IMR-90 (cell line): ENCODE data around the gene ADGRF3. TPM values are rescaled to one million over a fixed set of nuclear protein-coding genes. Genes with fewer than 3 reads are reported as not detected.

ENCODE experiments used
- ATAC-seq: fragments of 200-7000 bp; cut with Tn5 transposase; 2 replicates; pipeline ENCODE4 v1.9.1; 2020; ENCODE audit warnings: low read depth, mild to moderate bottlenecking, moderate library complexity
- BruUV-seq: library from RNA; stranded (reverse); fragments of 400-500 nt; replicated peaks from 2 replicates; lab custom pipeline; 2021; lab: Mats Ljungman, UMichigan
- CTCF ChIA-PET: fragments of 300-600 bp; formaldehyde crosslinking; extraction: SDS; loops from one replicate; lab custom pipeline; 2021; ENCODE audit warnings: antibody characterized with exemption; lab: Yijun Ruan, JAX
- POLR2A ChIA-PET: fragments of 300-600 bp; sonication (Branson Sonifier 250); formaldehyde crosslinking; loops from one replicate; lab custom pipeline; 2022; ENCODE audit warnings: antibody characterized with exemption; ENCODE audit not compliant: unreplicated experiment; lab: Charles Lee
- DNase-seq: peaks from one replicate; pipeline ENCODE4 v3.0.0; 2013
- H2AFZ ChIP-seq: replicated peaks from 2 replicates; pipeline ENCODE3; 2013; ENCODE audit warnings: low read length, mild to moderate bottlenecking; ENCODE audit not compliant: poor library complexity
- H2AK5ac ChIP-seq: 2 replicates; pipeline ENCODE4 v1.6.1; 2013; ENCODE audit warnings: low read depth, low read length, inconsistent platforms
- H2AK9ac ChIP-seq: replicated peaks from 2 replicates; pipeline ENCODE3; 2013; ENCODE audit warnings: mild to moderate bottlenecking, low read depth, low read length, moderate library complexity; ENCODE audit not compliant: poor library complexity
- H2BK120ac ChIP-seq: 2 replicates; pipeline ENCODE4 v1.6.1; 2013; ENCODE audit warnings: low read depth, low read length, inconsistent platforms
- H2BK15ac ChIP-seq: 3 replicates; pipeline ENCODE4 v1.6.1; 2013; ENCODE audit warnings: low read depth, low read length, inconsistent platforms
- H2BK20ac ChIP-seq: 2 replicates; pipeline ENCODE4 v1.6.1; 2013; ENCODE audit warnings: low read depth, mild to moderate bottlenecking, inconsistent platforms, low read length, moderate library complexity
- H2BK5ac ChIP-seq: 2 replicates; pipeline ENCODE4 v1.6.1; 2013; ENCODE audit warnings: mild to moderate bottlenecking, low read depth, low read length, inconsistent platforms; ENCODE audit not compliant: poor library complexity, severe bottlenecking
- H3K14ac ChIP-seq: replicated peaks from 2 replicates; pipeline ENCODE4 v1.6.1; 2013; ENCODE audit warnings: low read depth, low read length, inconsistent platforms
- H3K18ac ChIP-seq: 2 replicates; pipeline ENCODE4 v1.6.1; 2013; ENCODE audit warnings: low read depth, low read length, control low read depth
- H3K23ac ChIP-seq: 2 replicates; pipeline ENCODE4 v1.6.1; 2013; ENCODE audit warnings: low read depth, low read length, inconsistent platforms
- H3K27ac ChIP-seq: 2 replicates; pipeline ENCODE4 v1.5.1; 2013; ENCODE audit warnings: mild to moderate bottlenecking, control low read depth, low read length; ENCODE audit not compliant: insufficient read depth
- H3K27me3 ChIP-seq: 2 replicates; pipeline ENCODE4 v1.6.1; 2013; ENCODE audit warnings: low read length; ENCODE audit not compliant: control insufficient read depth, insufficient read depth
- H3K36me3 ChIP-seq: 2 replicates; pipeline ENCODE4 v1.6.1; 2013; ENCODE audit warnings: low read length, mixed read lengths; ENCODE audit not compliant: control insufficient read depth, insufficient read depth
- H3K4ac ChIP-seq: 2 replicates; pipeline ENCODE4 v1.6.1; 2013; ENCODE audit warnings: low read depth, low read length, inconsistent platforms
- H3K4me1 ChIP-seq: 2 replicates; pipeline ENCODE4 v1.6.1; 2013; ENCODE audit warnings: low read length, mixed read lengths; ENCODE audit not compliant: control insufficient read depth, insufficient read depth
- H3K4me2 ChIP-seq: 2 replicates; pipeline ENCODE4 v1.6.1; 2013; ENCODE audit warnings: low read depth, mild to moderate bottlenecking, control low read depth, low read length, moderate library complexity
- H3K4me3 ChIP-seq: 2 replicates; pipeline ENCODE4 v1.5.1; 2013; ENCODE audit warnings: low read depth, mild to moderate bottlenecking, control low read depth, low read length, moderate library complexity; ENCODE audit not compliant: insufficient read depth
- H3K56ac ChIP-seq: 2 replicates; pipeline ENCODE4 v1.6.1; 2013; ENCODE audit warnings: low read length, inconsistent platforms; ENCODE audit not compliant: insufficient read depth; ENCODE audit errors: extremely low read depth
- H3K79me1 ChIP-seq, 2 experiments: 2 replicates each; pipeline ENCODE4 v1.6.1; 2013; ENCODE audit warnings: low read length in 2 of 2, inconsistent platforms in 1 of 2, low read depth in 1 of 2
- H3K9ac ChIP-seq: 2 replicates; pipeline ENCODE4 v1.6.1; 2013; ENCODE audit warnings: low read depth, low read length, control low read depth
- H3K9me1 ChIP-seq: 2 replicates; pipeline ENCODE4 v1.6.1; 2013; ENCODE audit warnings: low read length, inconsistent platforms; ENCODE audit not compliant: insufficient read depth
- H3K9me3 ChIP-seq: 2 replicates; pipeline ENCODE4 v1.6.1; 2013; ENCODE audit warnings: low read length; ENCODE audit not compliant: control insufficient read depth, insufficient read depth
- H4K20me1 ChIP-seq: 2 replicates; pipeline ENCODE4 v1.6.1; 2013; ENCODE audit warnings: low read length, inconsistent platforms; ENCODE audit not compliant: insufficient read depth
- H4K5ac ChIP-seq: 2 replicates; pipeline ENCODE4 v1.6.1; 2013; ENCODE audit warnings: mild to moderate bottlenecking, low read depth, low read length, control low read depth
- H4K8ac ChIP-seq, 2 experiments: 2 replicates each; pipeline ENCODE4 v1.6.1; 2013; ENCODE audit warnings: low read depth in 2 of 2, low read length in 2 of 2, control low read depth in 1 of 2, inconsistent platforms in 1 of 2
- H4K91ac ChIP-seq: 2 replicates; pipeline ENCODE4 v1.6.1; 2013; ENCODE audit warnings: low read depth, low read length, inconsistent platforms; ENCODE audit not compliant: insufficient read depth
- BHLHE40 ChIP-seq: fragments of 150-350 bp; IDR thresholded peaks from 2 replicates; pipeline ENCODE4 v1.6.1; 2016; ENCODE audit warnings: mild to moderate bottlenecking, low read depth, low read length
- CEBPB ChIP-seq: IDR thresholded peaks from 2 replicates; pipeline ENCODE4 v1.6.1; 2012; ENCODE audit warnings: low read depth, low read length, improper control_type of control experiment
- CHD1 ChIP-seq: IDR thresholded peaks from 2 replicates; pipeline ENCODE4 v1.6.1; 2012; ENCODE audit warnings: low read depth, low read length, improper control_type of control experiment
- CTCF ChIP-seq: conservative IDR thresholded peaks from 2 replicates; pipeline ENCODE4 v1.5.1; 2012; ENCODE audit warnings: mild to moderate bottlenecking, low read depth, low read length, improper control_type of control experiment
- ELK1 ChIP-seq: fragments of 150-350 bp; IDR thresholded peaks from 2 replicates; pipeline ENCODE4 v1.6.1; 2016; ENCODE audit warnings: low read depth, mild to moderate bottlenecking, low read length, moderate library complexity, borderline replicate concordance
- FOS ChIP-seq: fragments of 150-350 bp; IDR thresholded peaks from 2 replicates; pipeline ENCODE4 v1.6.1; 2016; ENCODE audit warnings: low read depth, low read length
- MAFK ChIP-seq: IDR thresholded peaks from 2 replicates; pipeline ENCODE4 v1.6.1; 2012; ENCODE audit warnings: low read depth, low read length, improper control_type of control experiment
- MAZ ChIP-seq: IDR thresholded peaks from 2 replicates; pipeline ENCODE4 v1.6.1; 2012; ENCODE audit warnings: low read depth, mild to moderate bottlenecking, low read length, improper control_type of control experiment, moderate library complexity, borderline replicate concordance
- MXI1 ChIP-seq: IDR thresholded peaks from 2 replicates; pipeline ENCODE4 v1.6.1; 2012; ENCODE audit warnings: low read depth, mild to moderate bottlenecking, low read length, moderate library complexity, borderline replicate concordance
- NFE2L2 ChIP-seq: fragments of 150-350 bp; IDR thresholded peaks from 2 replicates; pipeline ENCODE4 v1.6.1; 2016; ENCODE audit warnings: low read depth, mild to moderate bottlenecking, low read length
- POLR2A ChIP-seq: IDR thresholded peaks from 2 replicates; pipeline ENCODE4 v1.6.1; 2012; ENCODE audit warnings: mild to moderate bottlenecking, low read depth, low read length
- RAD21 ChIP-seq: IDR thresholded peaks from 2 replicates; pipeline ENCODE4 v1.6.1; 2012; ENCODE audit warnings: low read length, improper control_type of control experiment
- RCOR1 ChIP-seq: IDR thresholded peaks from 2 replicates; pipeline ENCODE4 v1.6.1; 2012; ENCODE audit warnings: mild to moderate bottlenecking, low read length, improper control_type of control experiment; ENCODE audit not compliant: insufficient replicate concordance
- RFX5 ChIP-seq: IDR thresholded peaks from 2 replicates; pipeline ENCODE4 v1.8.0; 2012; ENCODE audit warnings: low read depth, mild to moderate bottlenecking, low read length, moderate library complexity
- SMC3 ChIP-seq: fragments of 150-350 bp; IDR thresholded peaks from 2 replicates; pipeline ENCODE4 v1.6.1; 2016; ENCODE audit warnings: low read depth, mild to moderate bottlenecking, antibody characterized with exemption, low read length, moderate library complexity
- USF2 ChIP-seq: fragments of 150-350 bp; IDR thresholded peaks from 2 replicates; pipeline ENCODE4 v1.6.1; 2017; ENCODE audit warnings: mild to moderate bottlenecking, antibody characterized with exemption, low read length, low read depth
- WGBS, 2 experiments: methylation state at CpG; one replicate each; pipeline versions ENCODE4 v1.1.5 to v1.1.7; 2013; ENCODE audit warnings: missing lambda C conversion rate in 2 of 2; ENCODE audit not compliant: insufficient read length in 1 of 2; ENCODE audit errors: extremely low coverage in 2 of 2; 5-methylcytosine and 5-hydroxymethylcytosine counted together
- dilution Hi-C: fragments of 300-500 bp; cut with HindIII; formaldehyde crosslinking; loops from one replicate; pipeline ENCODE4 v1.14.3; 2018; ENCODE audit warnings: low sequenced_read_pairs; ENCODE audit not compliant: unreplicated experiment
- in situ Hi-C: fragments of 300-500 bp; cut with MboI; formaldehyde crosslinking; loops from 3 replicates; pipeline ENCODE4 v1.14.3; 2019; ENCODE audit warnings: low sequenced_read_pairs, inconsistent platforms, mixed read lengths
- intact Hi-C: fragments of 100-400 bp; cut with micrococcal nuclease; formaldehyde crosslinking; loops from 2 replicates; pipeline ENCODE4 v1.10.0; 2022
- polyA plus RNA-seq, 3 experiments: library from polyadenylated mRNA; depleted of rRNA; stranded (reverse); fragments of >200 nt; gene quantifications; 2 replicates each; pipeline ENCODE4 v1.2.3, GENCODE V29; 2012; ENCODE audit warnings: low replicate concordance in 1 of 3
- total RNA-seq: library from RNA; depleted of rRNA; stranded (reverse); fragments of >200 nt; gene quantifications from 2 replicates; pipeline ENCODE4 v1.2.3, GENCODE V29; 2012

Gene ADGRF3
- total and polyA plus RNA-seq, 2 of the 4 experiments (the other 2 are of a cell fraction) = 0.15 TPM; not detected in 1

- Histone ChIP-seq H4K20me1 (no peaks in the 10 kb centered on the region), H3K27ac (no peak overlapping the region), H3K9ac (no peak overlapping the region), H3K4me3 (no peak overlapping the region), H3K56ac (no peak overlapping the region), H3K4ac (no peak overlapping the region), H3K36me3 (no peaks in the 10 kb centered on the region), H2AK9ac (no peak overlapping the region), H3K9me3 (no peaks in the 10 kb centered on the region), H4K8ac (no peak overlapping the region), H2AK5ac (no peak overlapping the region), H3K18ac (no peak overlapping the region), H3K4me1 (no peaks in the 10 kb centered on the region), H2AFZ (no peak overlapping the region), H2BK15ac (no peak overlapping the region), H2BK20ac (no peak overlapping the region), H2BK120ac (no peak overlapping the region), H4K5ac (no peak overlapping the region), H3K23ac (no peak overlapping the region), H3K9me1 (no peaks in the 10 kb centered on the region), H3K4me2 (no peak overlapping the region), H3K79me1 (no peaks in the 10 kb centered on the region), H3K14ac (no peak overlapping the region), H4K91ac (no peak overlapping the region), H2BK5ac (no peak overlapping the region), H3K27me3 (peaks cover 47% of the 10 kb centered on the region)
- BruUV-seq = no TSS peak
- ATAC-seq (no peak), DNase-seq (no peak)
- POLR2A ChIA-PET = no interaction called here
- intact Hi-C loops (no loop called here), dilution Hi-C loops (no loop called here), in situ Hi-C loops (no loop called here)
- no CpG with 5 or more reads among the region's 6 CpGs for WGBS, 2 experiments
- CTCF ChIA-PET = interaction anchor here (0.6 kb wide), 2 partner anchors 65 to 103 kb away, joined by 3 read pairs; no protein-coding TSS in a partner anchor
- TF ChIP-seq MAFK (no peak), NFE2L2 (no peak), ELK1 (no peak), POLR2A (no peak), MXI1 (no peak), CTCF (no peak), USF2 (no peak), RAD21 (no peak), MAZ (no peak), FOS (no peak), RFX5 (no peak), SMC3 (no peak), BHLHE40 (no peak), CHD1 (no peak), CEBPB (no peak), RCOR1 (no peak)
These were observed 27.6 kb downstream of the ADGRF3 start for GRCh38 chr2:26318950-26319349.
